IMR-90 (cell line): ENCODE measurements around the gene TP53BP2. TPM values are rescaled to one million over a fixed set of nuclear protein-coding genes. Genes with fewer than 3 reads are reported as not detected.

Source experiments
- ATAC-seq: fragments of 200-7000 bp; cut with Tn5 transposase; 2 replicates; pipeline ENCODE4 v1.9.1; 2020; ENCODE audit warnings: low read depth, mild to moderate bottlenecking, moderate library complexity
- BruUV-seq: library from RNA; stranded (reverse); fragments of 400-500 nt; replicated peaks from 2 replicates; lab custom pipeline; 2021; lab: Mats Ljungman, UMichigan
- CTCF ChIA-PET: fragments of 300-600 bp; formaldehyde crosslinking; extraction: SDS; loops from one replicate; lab custom pipeline; 2021; ENCODE audit warnings: antibody characterized with exemption; lab: Yijun Ruan, JAX
- POLR2A ChIA-PET: fragments of 300-600 bp; sonication (Branson Sonifier 250); formaldehyde crosslinking; loops from one replicate; lab custom pipeline; 2022; ENCODE audit warnings: antibody characterized with exemption; ENCODE audit not compliant: unreplicated experiment; lab: Charles Lee
- DNase-seq: peaks from one replicate; pipeline ENCODE4 v3.0.0; 2013
- H2AFZ ChIP-seq: replicated peaks from 2 replicates; pipeline ENCODE3; 2013; ENCODE audit warnings: low read length, mild to moderate bottlenecking; ENCODE audit not compliant: poor library complexity
- H2AK5ac ChIP-seq: 2 replicates; pipeline ENCODE4 v1.6.1; 2013; ENCODE audit warnings: low read depth, low read length, inconsistent platforms
- H2AK9ac ChIP-seq: replicated peaks from 2 replicates; pipeline ENCODE3; 2013; ENCODE audit warnings: mild to moderate bottlenecking, low read depth, low read length, moderate library complexity; ENCODE audit not compliant: poor library complexity
- H2BK120ac ChIP-seq: 2 replicates; pipeline ENCODE4 v1.6.1; 2013; ENCODE audit warnings: low read depth, low read length, inconsistent platforms
- H2BK15ac ChIP-seq: 3 replicates; pipeline ENCODE4 v1.6.1; 2013; ENCODE audit warnings: low read depth, low read length, inconsistent platforms
- H2BK20ac ChIP-seq: 2 replicates; pipeline ENCODE4 v1.6.1; 2013; ENCODE audit warnings: low read depth, mild to moderate bottlenecking, inconsistent platforms, low read length, moderate library complexity
- H2BK5ac ChIP-seq: 2 replicates; pipeline ENCODE4 v1.6.1; 2013; ENCODE audit warnings: mild to moderate bottlenecking, low read depth, low read length, inconsistent platforms; ENCODE audit not compliant: poor library complexity, severe bottlenecking
- H3K14ac ChIP-seq: replicated peaks from 2 replicates; pipeline ENCODE4 v1.6.1; 2013; ENCODE audit warnings: low read depth, low read length, inconsistent platforms
- H3K18ac ChIP-seq: 2 replicates; pipeline ENCODE4 v1.6.1; 2013; ENCODE audit warnings: low read depth, low read length, control low read depth
- H3K23ac ChIP-seq: 2 replicates; pipeline ENCODE4 v1.6.1; 2013; ENCODE audit warnings: low read depth, low read length, inconsistent platforms
- H3K27ac ChIP-seq: 2 replicates; pipeline ENCODE4 v1.5.1; 2013; ENCODE audit warnings: mild to moderate bottlenecking, control low read depth, low read length; ENCODE audit not compliant: insufficient read depth
- H3K27me3 ChIP-seq: 2 replicates; pipeline ENCODE4 v1.6.1; 2013; ENCODE audit warnings: low read length; ENCODE audit not compliant: control insufficient read depth, insufficient read depth
- H3K36me3 ChIP-seq: 2 replicates; pipeline ENCODE4 v1.6.1; 2013; ENCODE audit warnings: low read length, mixed read lengths; ENCODE audit not compliant: control insufficient read depth, insufficient read depth
- H3K4ac ChIP-seq: 2 replicates; pipeline ENCODE4 v1.6.1; 2013; ENCODE audit warnings: low read depth, low read length, inconsistent platforms
- H3K4me1 ChIP-seq: 2 replicates; pipeline ENCODE4 v1.6.1; 2013; ENCODE audit warnings: low read length, mixed read lengths; ENCODE audit not compliant: control insufficient read depth, insufficient read depth
- H3K4me2 ChIP-seq: 2 replicates; pipeline ENCODE4 v1.6.1; 2013; ENCODE audit warnings: low read depth, mild to moderate bottlenecking, control low read depth, low read length, moderate library complexity
- H3K4me3 ChIP-seq: 2 replicates; pipeline ENCODE4 v1.5.1; 2013; ENCODE audit warnings: low read depth, mild to moderate bottlenecking, control low read depth, low read length, moderate library complexity; ENCODE audit not compliant: insufficient read depth
- H3K56ac ChIP-seq: 2 replicates; pipeline ENCODE4 v1.6.1; 2013; ENCODE audit warnings: low read length, inconsistent platforms; ENCODE audit not compliant: insufficient read depth; ENCODE audit errors: extremely low read depth
- H3K79me1 ChIP-seq, 2 experiments: 2 replicates each; pipeline ENCODE4 v1.6.1; 2013; ENCODE audit warnings: low read length in 2 of 2, inconsistent platforms in 1 of 2, low read depth in 1 of 2
- H3K9ac ChIP-seq: 2 replicates; pipeline ENCODE4 v1.6.1; 2013; ENCODE audit warnings: low read depth, low read length, control low read depth
- H3K9me1 ChIP-seq: 2 replicates; pipeline ENCODE4 v1.6.1; 2013; ENCODE audit warnings: low read length, inconsistent platforms; ENCODE audit not compliant: insufficient read depth
- H3K9me3 ChIP-seq: 2 replicates; pipeline ENCODE4 v1.6.1; 2013; ENCODE audit warnings: low read length; ENCODE audit not compliant: control insufficient read depth, insufficient read depth
- H4K20me1 ChIP-seq: 2 replicates; pipeline ENCODE4 v1.6.1; 2013; ENCODE audit warnings: low read length, inconsistent platforms; ENCODE audit not compliant: insufficient read depth
- H4K5ac ChIP-seq: 2 replicates; pipeline ENCODE4 v1.6.1; 2013; ENCODE audit warnings: mild to moderate bottlenecking, low read depth, low read length, control low read depth
- H4K8ac ChIP-seq, 2 experiments: 2 replicates each; pipeline ENCODE4 v1.6.1; 2013; ENCODE audit warnings: low read depth in 2 of 2, low read length in 2 of 2, control low read depth in 1 of 2, inconsistent platforms in 1 of 2
- H4K91ac ChIP-seq: 2 replicates; pipeline ENCODE4 v1.6.1; 2013; ENCODE audit warnings: low read depth, low read length, inconsistent platforms; ENCODE audit not compliant: insufficient read depth
- BHLHE40 ChIP-seq: fragments of 150-350 bp; IDR thresholded peaks from 2 replicates; pipeline ENCODE4 v1.6.1; 2016; ENCODE audit warnings: mild to moderate bottlenecking, low read depth, low read length
- CTCF ChIP-seq: conservative IDR thresholded peaks from 2 replicates; pipeline ENCODE4 v1.5.1; 2012; ENCODE audit warnings: mild to moderate bottlenecking, low read depth, low read length, improper control_type of control experiment
- ELK1 ChIP-seq: fragments of 150-350 bp; IDR thresholded peaks from 2 replicates; pipeline ENCODE4 v1.6.1; 2016; ENCODE audit warnings: low read depth, mild to moderate bottlenecking, low read length, moderate library complexity, borderline replicate concordance
- FOS ChIP-seq: fragments of 150-350 bp; IDR thresholded peaks from 2 replicates; pipeline ENCODE4 v1.6.1; 2016; ENCODE audit warnings: low read depth, low read length
- MAFK ChIP-seq: IDR thresholded peaks from 2 replicates; pipeline ENCODE4 v1.6.1; 2012; ENCODE audit warnings: low read depth, low read length, improper control_type of control experiment
- MAZ ChIP-seq: IDR thresholded peaks from 2 replicates; pipeline ENCODE4 v1.6.1; 2012; ENCODE audit warnings: low read depth, mild to moderate bottlenecking, low read length, improper control_type of control experiment, moderate library complexity, borderline replicate concordance
- NFE2L2 ChIP-seq: fragments of 150-350 bp; IDR thresholded peaks from 2 replicates; pipeline ENCODE4 v1.6.1; 2016; ENCODE audit warnings: low read depth, mild to moderate bottlenecking, low read length
- POLR2A ChIP-seq: IDR thresholded peaks from 2 replicates; pipeline ENCODE4 v1.6.1; 2012; ENCODE audit warnings: mild to moderate bottlenecking, low read depth, low read length
- RCOR1 ChIP-seq: IDR thresholded peaks from 2 replicates; pipeline ENCODE4 v1.6.1; 2012; ENCODE audit warnings: mild to moderate bottlenecking, low read length, improper control_type of control experiment; ENCODE audit not compliant: insufficient replicate concordance
- RFX5 ChIP-seq: IDR thresholded peaks from 2 replicates; pipeline ENCODE4 v1.8.0; 2012; ENCODE audit warnings: low read depth, mild to moderate bottlenecking, low read length, moderate library complexity
- SMC3 ChIP-seq: fragments of 150-350 bp; IDR thresholded peaks from 2 replicates; pipeline ENCODE4 v1.6.1; 2016; ENCODE audit warnings: low read depth, mild to moderate bottlenecking, antibody characterized with exemption, low read length, moderate library complexity
- USF2 ChIP-seq: fragments of 150-350 bp; IDR thresholded peaks from 2 replicates; pipeline ENCODE4 v1.6.1; 2017; ENCODE audit warnings: mild to moderate bottlenecking, antibody characterized with exemption, low read length, low read depth
- WGBS, 2 experiments: methylation state at CpG; one replicate each; pipeline versions ENCODE4 v1.1.5 to v1.1.7; 2013; ENCODE audit warnings: missing lambda C conversion rate in 2 of 2; ENCODE audit not compliant: insufficient read length in 1 of 2; ENCODE audit errors: extremely low coverage in 2 of 2; 5-methylcytosine and 5-hydroxymethylcytosine counted together
- dilution Hi-C: fragments of 300-500 bp; cut with HindIII; formaldehyde crosslinking; loops from one replicate; pipeline ENCODE4 v1.14.3; 2018; ENCODE audit warnings: low sequenced_read_pairs; ENCODE audit not compliant: unreplicated experiment
- in situ Hi-C: fragments of 300-500 bp; cut with MboI; formaldehyde crosslinking; loops from 3 replicates; pipeline ENCODE4 v1.14.3; 2019; ENCODE audit warnings: low sequenced_read_pairs, inconsistent platforms, mixed read lengths
- intact Hi-C: fragments of 100-400 bp; cut with micrococcal nuclease; formaldehyde crosslinking; loops from 2 replicates; pipeline ENCODE4 v1.10.0; 2022
- polyA plus RNA-seq, 3 experiments: library from polyadenylated mRNA; depleted of rRNA; stranded (reverse); fragments of >200 nt; gene quantifications; 2 replicates each; pipeline ENCODE4 v1.2.3, GENCODE V29; 2012; ENCODE audit warnings: low replicate concordance in 1 of 3
- total RNA-seq: library from RNA; depleted of rRNA; stranded (reverse); fragments of >200 nt; gene quantifications from 2 replicates; pipeline ENCODE4 v1.2.3, GENCODE V29; 2012

The TP53BP2 gene
- total and polyA plus RNA-seq, 2 of the 4 experiments (the other 2 are of a cell fraction), result 19.9 to 35.0 TPM

- H2BK15ac ChIP-seq, result no peak overlapping the region
- no peak for ATAC-seq
- H2BK120ac ChIP-seq, result no peak overlapping the region
- H2AFZ ChIP-seq, result no peak overlapping the region
- peaks cover 33% of the 10 kb centered on the region for H3K9me1 ChIP-seq
- H3K14ac ChIP-seq, result no peak overlapping the region
- ChIA-PET CTCF (no interaction called here), POLR2A (no interaction called here)
- intact Hi-C loops (no loop called here), in situ Hi-C loops (no loop called here), dilution Hi-C loops (no loop called here)
- H4K5ac ChIP-seq, result no peak overlapping the region
- H3K36me3 ChIP-seq, result peaks cover 7% of the 10 kb centered on the region
- H3K4me2 ChIP-seq, result no peak overlapping the region
- H3K4me3 ChIP-seq, result no peak overlapping the region
- H3K4me1 ChIP-seq, result peaks cover 21% of the 10 kb centered on the region
- no peak overlapping the region for H4K91ac ChIP-seq
- peaks cover 43 to 71% of the 10 kb centered on the region in 2 experiments for H3K79me1 ChIP-seq
- no peak overlapping the region for H2BK20ac ChIP-seq
- no TSS peak for BruUV-seq
- no peak overlapping the region for H3K18ac ChIP-seq
- no peak overlapping the region for H3K23ac ChIP-seq
- no peak overlapping the region for H2BK5ac ChIP-seq
- TF ChIP-seq NFE2L2 (no peak), USF2 (no peak), RFX5 (no peak), SMC3 (no peak), FOS (no peak), MAFK (no peak), CTCF (no peak), MAZ (no peak), RCOR1 (no peak), POLR2A (no peak), ELK1 (no peak), BHLHE40 (no peak)
- no peak overlapping the region for H2AK9ac ChIP-seq
- no peaks in the 10 kb centered on the region for H3K9me3 ChIP-seq
- DNase-seq, result no peak
- H2AK5ac ChIP-seq, result no peak overlapping the region
- no peak overlapping the region for H3K9ac ChIP-seq
- no peaks in the 10 kb centered on the region for H3K27me3 ChIP-seq
- H4K20me1 ChIP-seq, result peaks cover 57% of the 10 kb centered on the region
- H3K27ac ChIP-seq, result no peak overlapping the region
- H4K8ac ChIP-seq, result no peak overlapping the region
- no peak overlapping the region for H3K56ac ChIP-seq
- H3K4ac ChIP-seq, result no peak overlapping the region
- 100% methylated on average over 4 of the region's 9 CpGs; no CpG with 5 or more reads in 1 of the 2 experiments for WGBS, 2 experiments
These were observed 21.5 kb downstream of the TP53BP2 start for GRCh38 chr1:223824287-223824686.
